HG03558 (cell line): Measurements from ENCODE around the gene COL27A1.

Experiments used
- ATAC-seq: cut with Tn5 transposase; IDR thresholded peaks from one replicate; pipeline ENCODE4 v1.9.1; 2021; ENCODE audit warnings: moderate number of reproducible peaks; ENCODE audit not compliant: unreplicated experiment; ENCODE audit errors: extremely low read depth

The COL27A1 gene

GRCh38 chr9:114278356-114278755, 123.0 kb downstream of the COL27A1 start:
- no peak for ATAC-seq

- ATAC-seq = no peak
Measured at GRCh38 chr9:114278881-114279570, 123.7 kb downstream of the COL27A1 start.

GRCh38 chr9:114279693-114280092, 124.4 kb downstream of the COL27A1 start:
- ATAC-seq = no peak

GRCh38 chr9:114280636-114281472, 125.5 kb downstream of the COL27A1 start:
- no peak for ATAC-seq

GRCh38 chr9:114281473-114282103, 126.3 kb downstream of the COL27A1 start:
- ATAC-seq = no peak

GRCh38 chr9:114282104-114282485, 126.8 kb downstream of the COL27A1 start:
- no peak for ATAC-seq

- ATAC-seq = no peak
Measured at GRCh38 chr9:114282507-114282906, 127.2 kb downstream of the COL27A1 start.

- ATAC-seq = no peak
Measured at GRCh38 chr9:114282926-114283325, 127.6 kb downstream of the COL27A1 start.

- ATAC-seq = no peak
Measured at GRCh38 chr9:114283551-114284111, 128.3 kb downstream of the COL27A1 start.

GRCh38 chr9:114284316-114285060, 129.2 kb downstream of the COL27A1 start:
- ATAC-seq = no peak

GRCh38 chr9:114285166-114285867, 130.0 kb downstream of the COL27A1 start:
- no peak for ATAC-seq

- no peak for ATAC-seq
Measured at GRCh38 chr9:114286146-114286679, 130.9 kb downstream of the COL27A1 start.

GRCh38 chr9:114287001-114287762, 131.8 kb downstream of the COL27A1 start:
- no peak for ATAC-seq

GRCh38 chr9:114287763-114288192, 132.4 kb downstream of the COL27A1 start:
- ATAC-seq = no peak

- ATAC-seq = no peak
Measured at GRCh38 chr9:114288193-114289091, 133.1 kb downstream of the COL27A1 start.

GRCh38 chr9:114289106-114289505, 133.8 kb downstream of the COL27A1 start:
- no peak for ATAC-seq
